ENCODE results near the gene PRUNE2. TPM values are rescaled to one million over a fixed set of nuclear protein-coding genes. Genes with fewer than 3 reads are reported as not detected.

The PRUNE2 gene
- total RNA-seq, 1 experiment from 2014 or later = 0.59 TPM

DNA sequence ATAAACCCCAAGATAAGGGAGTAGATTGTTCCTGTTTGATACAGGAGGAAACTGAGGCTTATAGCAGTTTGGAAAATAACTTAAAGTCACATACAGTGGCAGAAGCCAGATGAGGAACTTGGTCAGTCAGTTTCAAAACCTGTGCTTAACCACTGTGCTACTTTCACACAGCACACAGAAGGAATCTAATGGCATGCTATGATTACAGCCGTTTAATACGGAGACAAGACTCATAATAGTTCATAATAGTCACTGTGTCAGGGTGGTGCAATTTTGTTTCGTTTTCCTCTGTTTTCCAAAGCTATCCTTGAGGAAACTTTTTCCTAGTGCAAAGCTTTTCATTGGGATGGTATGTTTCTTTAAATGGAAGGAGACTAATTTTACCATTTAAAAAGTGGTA, 334.6 kb downstream of the PRUNE2 start (continued):
- TF ChIP-seq ELF1 (IDR thresholded peaks at IDR 0.05; ENCODE audit: borderline replicate concordance, low read depth) (no peak), EZH2 (IDR thresholded peaks at IDR 0.05) (no peak), JUND (IDR thresholded peaks at IDR 0.05) (no peak)

DNA sequence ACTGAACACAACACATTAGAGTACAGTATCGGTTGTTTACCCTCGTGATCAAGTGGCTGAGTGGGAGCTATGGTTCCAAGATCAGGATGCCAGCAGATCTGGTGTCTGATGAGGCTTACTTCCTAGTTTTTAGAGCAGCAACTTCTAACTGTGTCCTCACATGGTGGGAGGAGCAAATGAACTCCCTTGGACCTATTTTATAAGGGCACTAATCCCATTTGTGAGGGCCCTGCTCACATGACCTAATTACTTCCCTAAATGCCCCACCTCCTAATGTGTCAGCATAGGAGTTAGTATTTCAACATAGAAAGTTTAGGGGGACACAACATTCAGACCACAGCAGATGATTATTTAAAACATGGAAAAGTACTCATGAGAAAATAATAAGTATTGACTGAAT, 335.1 kb downstream of the PRUNE2 start:
- no peaks in the 10 kb centered on the region for H3K36me3 ChIP-seq (ENCODE audit: control insufficient read depth in 1 of 2, insufficient read depth in 2 of 2, low read length in 2 of 2)
- H3K9me3 ChIP-seq (ENCODE audit: control insufficient read depth in 1 of 2, insufficient read depth in 1 of 2, low read depth in 1 of 2, low read length in 2 of 2) = no peaks in the 10 kb centered on the region
- intact Hi-C loops (cut with micrococcal nuclease) = no loop called here
- no peak overlapping the region for H3K27ac ChIP-seq (ENCODE audit: low read depth, low read length)
- no peak for TF ChIP-seq JUND (IDR thresholded peaks at IDR 0.05)
- TF ChIP-seq, protein P1, sequence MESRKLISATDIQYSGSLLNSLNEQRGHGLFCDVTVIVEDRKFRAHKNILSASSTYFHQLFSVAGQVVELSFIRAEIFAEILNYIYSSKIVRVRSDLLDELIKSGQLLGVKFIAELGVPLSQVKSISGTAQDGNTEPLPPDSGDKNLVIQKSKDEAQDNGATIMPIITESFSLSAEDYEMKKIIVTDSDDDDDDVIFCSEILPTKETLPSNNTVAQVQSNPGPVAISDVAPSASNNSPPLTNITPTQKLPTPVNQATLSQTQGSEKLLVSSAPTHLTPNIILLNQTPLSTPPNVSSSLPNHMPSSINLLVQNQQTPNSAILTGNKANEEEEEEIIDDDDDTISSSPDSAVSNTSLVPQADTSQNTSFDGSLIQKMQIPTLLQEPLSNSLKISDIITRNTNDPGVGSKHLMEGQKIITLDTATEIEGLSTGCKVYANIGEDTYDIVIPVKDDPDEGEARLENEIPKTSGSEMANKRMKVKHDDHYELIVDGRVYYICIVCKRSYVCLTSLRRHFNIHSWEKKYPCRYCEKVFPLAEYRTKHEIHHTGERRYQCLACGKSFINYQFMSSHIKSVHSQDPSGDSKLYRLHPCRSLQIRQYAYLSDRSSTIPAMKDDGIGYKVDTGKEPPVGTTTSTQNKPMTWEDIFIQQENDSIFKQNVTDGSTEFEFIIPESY (IDR thresholded peaks at IDR 0.05; ENCODE audit: extremely low read depth, insufficient replicate concordance, low read length) = no peak
- H3K4me2 ChIP-seq (ENCODE audit: low read length) = no peak overlapping the region
- no peaks in the 10 kb centered on the region for H3K27me3 ChIP-seq (ENCODE audit: insufficient read depth, low read length)
- no peak overlapping the region for H2AFZ ChIP-seq (ENCODE audit: low read depth, low read length, poor library complexity, severe bottlenecking)
- H3K9me2 ChIP-seq (ENCODE audit: insufficient read depth) = no peaks in the 10 kb centered on the region
- no peaks in the 10 kb centered on the region for H3K4me1 ChIP-seq (ENCODE audit: control insufficient read depth in 1 of 2, insufficient read depth in 2 of 2, low read length in 2 of 2)
- H4K20me1 ChIP-seq (ENCODE audit: insufficient read depth) = no peaks in the 10 kb centered on the region
- POLR2A ChIA-PET = no interaction called here
- DNase-seq (ENCODE audit: low read depth, low spot score) = no peak
- RAD21 ChIA-PET (ENCODE audit: low non-redundant PET in 1 of 2, low total read pairs in 2 of 2, uncharacterized antibody in 2 of 2, unreplicated experiment in 2 of 2) = no interaction called here
- BruUV-seq (replicated peaks) = no TSS peak
- CTCF ChIA-PET = no interaction called here
- H3K4me3 ChIP-seq (replicated peaks in 1 of 2; ENCODE audit: low read depth in 1 of 2, low read length in 2 of 2) = no peak overlapping the region
- H3K9ac ChIP-seq (ENCODE audit: low read length) = no peak overlapping the region
- ATAC-seq = no peak
- H3K79me2 ChIP-seq (ENCODE audit: insufficient read depth, low read length) = no peaks in the 10 kb centered on the region

DNA sequence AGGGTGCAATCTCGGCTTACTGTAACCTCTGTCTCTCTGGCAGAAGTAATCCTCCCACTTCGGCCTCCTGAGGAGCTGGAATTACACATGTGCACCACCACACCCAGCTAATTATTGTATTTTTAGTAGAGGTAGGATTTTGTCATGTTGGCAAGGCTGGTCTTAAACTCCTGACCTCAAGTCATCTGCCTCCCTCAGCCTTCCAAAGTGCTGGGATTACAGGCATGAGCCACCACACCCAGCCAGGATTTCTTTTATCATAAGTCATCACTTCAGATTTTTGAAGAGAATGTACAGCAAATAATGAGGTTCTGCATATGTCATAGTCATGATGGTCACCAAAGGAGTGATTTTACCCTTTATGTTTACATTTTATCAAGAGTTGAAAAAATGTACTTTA, 338.8 kb downstream of the PRUNE2 start:
- no peaks in the 10 kb centered on the region for H3K36me3 ChIP-seq (ENCODE audit: control insufficient read depth in 1 of 2, insufficient read depth in 2 of 2, low read length in 2 of 2)
- H3K79me2 ChIP-seq (ENCODE audit: insufficient read depth, low read length) = no peaks in the 10 kb centered on the region
- BruUV-seq (replicated peaks) = no TSS peak
- no peak overlapping the region for H3K27ac ChIP-seq (ENCODE audit: low read depth, low read length)
- no peak overlapping the region for H2AFZ ChIP-seq (ENCODE audit: low read depth, low read length, poor library complexity, severe bottlenecking)
- no peaks in the 10 kb centered on the region for H3K27me3 ChIP-seq (ENCODE audit: insufficient read depth, low read length)
- CTCF ChIA-PET = no interaction called here
- no peak overlapping the region for H3K9ac ChIP-seq (ENCODE audit: low read length)
- no peak overlapping the region for H3K4me2 ChIP-seq (ENCODE audit: low read length)
- POLR2A ChIA-PET = no interaction called here
- H4K20me1 ChIP-seq (ENCODE audit: insufficient read depth) = no peaks in the 10 kb centered on the region
- H3K9me2 ChIP-seq (ENCODE audit: insufficient read depth) = no peaks in the 10 kb centered on the region
- DNase-seq (ENCODE audit: low read depth, low spot score) = no peak
- no peaks in the 10 kb centered on the region for H3K4me1 ChIP-seq (ENCODE audit: control insufficient read depth in 1 of 2, insufficient read depth in 2 of 2, low read length in 2 of 2)
- intact Hi-C loops (cut with micrococcal nuclease) = no loop called here
- ATAC-seq = no peak
- H3K9me3 ChIP-seq (ENCODE audit: control insufficient read depth in 1 of 2, insufficient read depth in 1 of 2, low read depth in 1 of 2, low read length in 2 of 2) = no peaks in the 10 kb centered on the region
- RAD21 ChIA-PET (ENCODE audit: low non-redundant PET in 1 of 2, low total read pairs in 2 of 2, uncharacterized antibody in 2 of 2, unreplicated experiment in 2 of 2) = no interaction called here
- no peak overlapping the region for H3K4me3 ChIP-seq (replicated peaks in 1 of 2; ENCODE audit: low read depth in 1 of 2, low read length in 2 of 2)
- TF ChIP-seq EGR1 (IDR thresholded peaks at IDR 0.05; ENCODE audit: low read depth) = no peak
- TF ChIP-seq TCF7L2 (IDR thresholded peaks at IDR 0.05; ENCODE audit: borderline replicate concordance, extremely low read depth, insufficient read depth, insufficient read length) = no peak
- no peak for TF ChIP-seq CEBPB (IDR thresholded peaks at IDR 0.05; ENCODE audit: low read depth)
- TF ChIP-seq, protein P2, sequence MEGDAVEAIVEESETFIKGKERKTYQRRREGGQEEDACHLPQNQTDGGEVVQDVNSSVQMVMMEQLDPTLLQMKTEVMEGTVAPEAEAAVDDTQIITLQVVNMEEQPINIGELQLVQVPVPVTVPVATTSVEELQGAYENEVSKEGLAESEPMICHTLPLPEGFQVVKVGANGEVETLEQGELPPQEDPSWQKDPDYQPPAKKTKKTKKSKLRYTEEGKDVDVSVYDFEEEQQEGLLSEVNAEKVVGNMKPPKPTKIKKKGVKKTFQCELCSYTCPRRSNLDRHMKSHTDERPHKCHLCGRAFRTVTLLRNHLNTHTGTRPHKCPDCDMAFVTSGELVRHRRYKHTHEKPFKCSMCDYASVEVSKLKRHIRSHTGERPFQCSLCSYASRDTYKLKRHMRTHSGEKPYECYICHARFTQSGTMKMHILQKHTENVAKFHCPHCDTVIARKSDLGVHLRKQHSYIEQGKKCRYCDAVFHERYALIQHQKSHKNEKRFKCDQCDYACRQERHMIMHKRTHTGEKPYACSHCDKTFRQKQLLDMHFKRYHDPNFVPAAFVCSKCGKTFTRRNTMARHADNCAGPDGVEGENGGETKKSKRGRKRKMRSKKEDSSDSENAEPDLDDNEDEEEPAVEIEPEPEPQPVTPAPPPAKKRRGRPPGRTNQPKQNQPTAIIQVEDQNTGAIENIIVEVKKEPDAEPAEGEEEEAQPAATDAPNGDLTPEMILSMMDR (IDR thresholded peaks at IDR 0.05 in 2 of 3, conservative IDR thresholded peaks at IDR 0.05 in 1 of 3; ENCODE audit: borderline replicate concordance in 1 of 3, insufficient read depth in 1 of 3, low read depth in 2 of 3, low read length in 2 of 3) = no peak
- TF ChIP-seq JUND (IDR thresholded peaks at IDR 0.05) = no peak
- TF ChIP-seq, protein P3, sequence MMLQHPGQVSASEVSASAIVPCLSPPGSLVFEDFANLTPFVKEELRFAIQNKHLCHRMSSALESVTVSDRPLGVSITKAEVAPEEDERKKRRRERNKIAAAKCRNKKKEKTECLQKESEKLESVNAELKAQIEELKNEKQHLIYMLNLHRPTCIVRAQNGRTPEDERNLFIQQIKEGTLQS (IDR thresholded peaks at IDR 0.05) = no peak
- TF ChIP-seq RAD21 (IDR thresholded peaks at IDR 0.05; ENCODE audit: low read depth) = no peak
- TF ChIP-seq POLR2A (IDR thresholded peaks at IDR 0.05; ENCODE audit: borderline replicate concordance, extremely low read depth, insufficient read depth, insufficient read length) = no peak
- TF ChIP-seq ZFX (IDR thresholded peaks at IDR 0.05) = no peak

All from HCT116 (cell line).